GM21381 (cell line): ENCODE results near the gene SEC16B.

Experiments used
- ATAC-seq: cut with Tn5 transposase; IDR thresholded peaks from one replicate; pipeline ENCODE4 v1.9.1; 2021; ENCODE audit warnings: mild to moderate bottlenecking, moderate library complexity; ENCODE audit not compliant: unreplicated experiment

Gene SEC16B

DNA sequence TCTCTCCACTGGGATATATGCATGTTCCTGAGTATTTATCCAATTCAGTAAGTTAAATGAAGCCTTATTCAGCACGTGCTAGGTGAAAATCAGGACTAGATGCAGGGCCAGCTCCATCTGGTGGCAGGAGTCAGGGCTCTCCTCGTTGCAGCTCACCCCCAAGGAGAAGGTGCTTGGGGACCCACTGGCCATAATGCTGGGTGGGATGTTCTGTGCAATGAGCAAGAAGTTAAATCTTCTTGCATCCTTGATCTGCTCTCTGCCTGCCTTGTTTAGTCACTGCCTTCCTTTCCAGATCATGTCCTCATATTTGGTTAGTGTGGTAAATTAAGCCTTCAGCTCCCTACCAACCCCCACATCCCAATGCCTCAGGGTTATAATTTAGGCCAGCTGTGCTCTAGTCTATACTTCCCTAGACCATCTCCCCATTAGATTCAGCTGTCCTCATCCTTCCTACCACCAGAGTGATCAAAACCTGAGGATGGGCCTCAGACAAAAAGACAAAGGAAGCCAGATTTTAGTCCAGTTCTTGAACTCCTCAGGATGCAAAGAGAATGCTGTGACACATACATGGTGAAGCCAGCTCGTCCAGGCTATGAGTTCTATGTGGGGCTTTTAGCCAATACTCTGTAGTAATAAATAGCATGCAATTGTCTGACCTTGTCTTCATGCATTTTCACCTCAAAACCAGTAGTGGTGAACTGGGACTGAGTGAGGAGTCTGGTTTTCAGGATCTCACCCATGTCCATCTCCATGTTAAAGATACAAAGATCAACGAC, 55.9 kb downstream of the SEC16B start:
- ATAC-seq = no peak

DNA sequence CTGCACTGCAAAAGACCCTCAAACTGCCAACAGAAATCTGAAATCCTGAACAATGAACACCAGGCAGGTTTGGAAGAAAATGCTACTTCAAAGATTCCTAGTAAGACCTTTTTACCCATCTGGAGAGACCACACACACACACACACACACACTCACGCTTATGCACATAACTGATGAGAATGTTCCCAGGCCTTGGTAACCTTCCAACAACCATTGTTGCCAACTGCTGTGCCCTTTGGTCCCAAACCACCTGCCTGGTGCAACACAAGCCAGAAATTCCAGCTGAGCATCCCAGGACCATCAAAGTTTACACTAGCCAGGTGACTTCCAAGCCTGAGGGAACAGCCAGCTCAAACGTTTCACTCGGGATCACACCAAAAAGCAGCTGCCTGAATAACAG, 56.9 kb downstream of the SEC16B start:
- ATAC-seq = no peak

DNA sequence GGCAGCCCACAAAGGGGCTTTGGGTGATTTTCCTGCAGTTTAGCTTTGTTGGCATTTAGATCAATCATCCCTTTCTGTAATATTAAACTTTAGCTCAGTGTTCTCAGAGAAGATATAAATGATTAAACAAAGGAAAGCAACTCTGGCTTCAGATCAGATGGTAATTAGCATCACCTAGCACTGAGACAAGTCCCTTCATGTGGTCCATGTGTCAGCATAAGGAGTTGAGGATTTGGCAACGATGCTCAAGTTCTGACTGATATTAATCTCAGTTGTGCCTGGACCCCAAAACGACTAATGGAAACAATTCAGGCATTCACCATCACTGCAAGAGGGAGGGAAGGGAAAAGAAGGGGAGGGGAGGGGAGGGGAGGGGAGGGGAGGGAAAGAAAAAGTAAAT, 60.4 kb downstream of the SEC16B start:
- no peak for ATAC-seq

DNA sequence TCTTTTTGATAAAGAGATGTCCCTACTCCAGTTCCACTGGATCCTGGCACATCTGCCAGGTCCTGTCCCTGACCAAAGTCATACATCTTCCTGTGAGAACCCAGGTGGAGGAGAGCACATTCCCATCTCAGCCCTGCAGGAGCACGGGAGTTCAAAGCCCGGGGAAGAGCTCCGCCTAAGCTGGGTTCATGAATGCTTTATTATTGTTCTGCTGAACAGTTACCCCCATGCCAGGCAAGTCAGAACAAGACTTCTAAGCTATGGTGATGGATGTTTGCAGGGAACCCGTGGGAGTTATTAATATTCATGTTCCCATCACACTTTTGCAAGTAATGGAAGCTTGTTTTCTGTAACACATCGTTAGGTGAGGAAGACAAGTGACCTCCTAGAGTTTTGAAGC, 62.9 kb downstream of the SEC16B start:
- no peak for ATAC-seq

DNA sequence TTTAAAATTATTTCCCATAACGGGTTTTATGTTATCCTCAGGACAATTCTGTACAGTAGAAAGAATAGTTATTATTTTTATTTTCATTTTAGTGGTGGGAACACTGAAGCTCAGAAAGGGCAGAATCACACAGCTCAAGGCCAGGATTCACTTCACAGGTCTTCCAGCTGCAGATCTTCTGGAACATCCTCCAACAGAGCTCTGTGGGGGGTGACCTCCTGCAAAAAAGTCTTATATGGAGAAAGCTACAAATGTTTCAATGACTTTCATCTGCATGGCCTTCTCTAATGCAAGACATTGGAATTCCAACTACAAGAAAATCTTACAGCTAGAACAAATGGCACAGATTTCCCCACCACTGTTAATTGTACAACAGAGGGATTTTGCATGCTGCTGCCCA, 64.2 kb downstream of the SEC16B start:
- ATAC-seq = no peak

DNA sequence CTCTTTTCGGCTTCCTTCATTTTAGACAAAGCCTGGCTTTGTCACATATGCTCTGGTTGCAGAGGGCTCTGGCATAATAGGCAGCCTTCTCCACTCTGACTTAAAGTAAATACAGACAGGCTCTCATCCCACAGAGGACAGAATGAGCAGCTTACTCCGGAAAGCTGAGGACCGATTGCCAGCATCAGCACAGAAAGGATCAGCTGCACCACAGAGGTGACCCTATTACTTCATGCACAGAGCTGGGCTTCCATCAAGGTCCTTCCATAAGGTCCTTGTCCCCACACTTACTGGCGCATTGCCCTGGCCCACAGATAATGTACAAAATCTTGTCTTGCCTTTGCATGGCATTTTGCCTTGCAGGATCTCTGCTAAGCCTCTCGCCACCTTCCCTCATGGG, 67.6 kb downstream of the SEC16B start:
- ATAC-seq = no peak

DNA sequence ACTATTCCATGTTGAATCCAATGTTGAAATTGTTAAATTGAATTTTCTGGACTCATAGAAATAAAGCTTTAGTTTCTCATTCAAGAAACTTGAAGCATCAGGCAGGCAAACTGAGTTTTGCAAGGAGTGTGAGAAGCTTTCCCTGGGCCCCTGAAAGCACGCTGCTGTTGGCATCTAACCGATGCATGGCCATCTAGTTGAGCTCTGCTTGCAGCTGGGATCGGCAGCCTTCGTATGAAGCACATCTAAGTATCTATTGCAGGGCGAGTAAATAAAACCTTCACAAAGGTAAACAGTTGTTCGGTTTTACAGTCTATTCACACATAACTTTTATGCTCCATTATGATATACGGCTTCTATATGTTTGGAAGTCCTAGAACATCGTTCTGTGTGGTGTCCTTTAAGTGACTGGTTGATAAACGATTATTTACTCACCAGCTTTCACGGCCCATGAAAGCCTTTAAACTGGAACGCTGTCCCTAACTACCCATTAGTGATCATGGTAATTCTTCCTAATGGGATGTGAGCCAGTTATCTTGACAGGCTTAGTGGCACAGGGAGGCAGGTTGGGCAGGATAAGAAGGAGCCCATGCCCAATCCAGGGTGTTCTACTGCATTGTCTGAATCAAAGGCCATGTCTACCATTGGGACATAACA, 71.7 kb downstream of the SEC16B start:
- ATAC-seq = no peak

DNA sequence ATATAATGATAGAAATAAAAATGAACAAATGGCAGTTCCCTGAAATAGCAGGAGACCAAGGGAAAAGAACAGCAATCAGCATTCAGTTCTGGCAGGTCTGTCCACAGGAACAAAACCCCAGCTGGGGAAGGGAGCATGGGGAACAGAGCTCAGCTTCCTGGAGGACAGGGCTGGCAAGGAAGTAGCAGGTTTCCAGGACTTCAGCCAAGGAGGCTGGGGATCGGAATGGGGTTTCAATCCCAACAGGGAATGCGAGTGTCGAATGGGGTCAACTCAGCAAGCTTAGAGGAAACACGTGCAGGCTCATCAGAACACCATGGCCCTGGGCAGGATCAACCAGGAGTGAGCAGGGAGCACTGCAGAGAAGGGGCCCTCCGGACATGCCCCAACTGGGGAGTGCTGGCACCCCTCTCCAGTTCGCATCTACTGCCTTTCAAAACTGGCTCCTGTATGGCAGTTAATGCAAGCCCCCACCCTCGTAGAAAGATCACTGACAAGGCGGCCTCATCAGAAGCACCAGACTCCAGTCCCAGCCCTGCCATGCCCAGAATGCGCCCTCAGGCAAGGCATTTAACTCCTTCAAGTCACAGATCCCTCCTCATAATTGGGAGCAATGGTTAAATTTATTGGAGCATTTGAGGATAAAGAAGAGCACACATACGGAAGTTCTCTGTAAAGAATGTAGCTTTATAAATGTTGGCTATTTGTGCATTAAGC, 72.4 kb downstream of the SEC16B start:
- no peak for ATAC-seq
